GM19240 (cell line): ENCODE measurements around the gene EGFL8.

Experiments used
- DNase-seq: peaks from one replicate; pipeline ENCODE4 v3.0.0; 2011; ENCODE audit warnings: low spot score; ENCODE audit not compliant: insufficient read length

The EGFL8 gene

DNA sequence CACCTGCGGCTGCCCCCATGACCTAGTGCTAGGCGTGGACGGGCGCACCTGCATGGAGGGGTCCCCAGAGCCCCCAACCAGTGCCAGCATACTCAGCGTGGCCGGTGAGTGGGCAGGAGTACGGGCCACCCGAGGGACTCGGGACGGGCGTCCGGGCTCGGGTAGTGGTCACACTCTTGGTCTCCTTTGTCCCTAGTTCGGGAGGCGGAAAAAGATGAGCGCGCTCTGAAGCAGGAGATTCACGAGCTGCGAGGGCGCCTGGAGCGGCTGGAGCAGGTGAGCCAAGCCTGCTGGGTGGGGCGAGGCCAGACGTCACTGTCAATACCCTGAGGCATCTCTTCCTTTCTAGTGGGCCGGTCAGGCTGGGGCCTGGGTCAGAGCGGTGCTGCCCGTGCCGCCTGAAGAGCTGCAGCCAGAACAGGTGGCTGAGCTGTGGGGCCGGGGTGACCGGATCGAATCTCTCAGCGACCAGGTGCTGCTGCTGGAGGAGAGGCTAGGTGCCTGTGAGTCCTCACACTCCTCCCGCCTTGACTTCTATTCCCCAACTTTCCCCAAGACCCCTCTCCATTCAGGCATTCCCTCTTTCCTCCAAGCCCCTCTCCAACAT lies 2.9 kb downstream of the EGFL8 start:
- no peak for DNase-seq

DNA sequence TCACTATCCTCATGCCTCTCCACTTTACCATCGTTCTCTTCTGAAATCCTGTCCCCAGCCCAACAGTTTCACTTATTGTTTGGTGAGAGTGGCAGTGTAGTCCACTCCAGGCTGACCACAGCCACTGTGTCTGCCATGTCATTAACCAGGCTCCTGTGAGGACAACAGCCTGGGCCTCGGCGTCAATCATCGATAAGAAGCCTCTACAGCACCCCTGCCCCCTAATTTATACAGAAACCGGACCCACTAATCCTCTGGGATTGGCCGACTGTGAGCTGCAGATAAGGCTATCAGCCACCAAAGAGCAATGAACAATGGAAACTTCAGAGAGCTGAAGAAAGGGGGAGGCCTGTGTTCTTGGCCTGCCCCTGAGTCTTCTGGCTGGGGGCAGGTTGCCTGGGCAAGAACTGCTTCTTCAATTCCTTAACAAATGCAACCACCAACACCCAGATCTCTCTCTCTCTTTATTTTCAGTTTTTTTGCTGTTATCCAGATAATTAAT lies 3.4 kb downstream of the EGFL8 start:
- DNase-seq, result no peak

- DNase-seq, result no peak
Observed at GRCh38 chr6:32168350-32168749, 4.0 kb downstream of the EGFL8 start.

DNA sequence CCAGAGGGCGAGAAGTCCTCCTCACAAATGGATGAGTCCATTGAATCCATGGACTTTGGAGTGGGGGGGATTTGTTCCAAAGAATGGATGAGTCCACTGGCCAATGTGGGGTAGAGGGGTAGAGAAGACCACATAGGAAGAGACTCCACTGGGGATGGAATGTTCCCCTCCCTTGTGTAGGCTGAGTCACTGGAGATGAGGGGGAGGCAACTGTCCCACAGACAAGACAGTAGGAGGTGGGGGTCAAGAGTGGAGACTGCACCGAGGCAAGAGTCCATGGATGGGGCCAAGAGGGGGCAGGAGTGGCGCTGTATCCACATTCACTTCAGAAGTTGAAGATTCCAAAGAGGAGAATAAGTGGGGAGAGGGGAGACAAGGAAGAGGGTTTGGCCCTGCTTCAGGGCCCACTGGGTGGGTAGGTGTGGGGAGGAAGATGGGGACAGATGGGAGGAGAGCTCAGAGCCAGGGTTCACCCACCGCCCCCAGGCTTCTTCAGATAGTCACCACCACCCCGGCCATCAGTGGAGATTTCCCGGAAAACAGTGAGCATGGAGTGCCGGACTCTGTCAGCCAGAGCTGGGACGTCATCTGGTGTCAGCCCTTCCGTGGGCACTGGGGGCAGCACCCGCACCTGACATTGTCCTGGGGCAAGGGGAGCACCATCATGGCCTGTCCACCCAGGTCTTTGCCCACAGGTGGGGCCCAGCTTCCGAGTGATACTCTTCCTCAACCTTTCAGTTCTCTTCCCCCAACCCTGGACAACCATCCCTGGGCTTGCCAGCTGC lies 4.6 kb downstream of the EGFL8 start:
- DNase-seq, result no peak

DNA sequence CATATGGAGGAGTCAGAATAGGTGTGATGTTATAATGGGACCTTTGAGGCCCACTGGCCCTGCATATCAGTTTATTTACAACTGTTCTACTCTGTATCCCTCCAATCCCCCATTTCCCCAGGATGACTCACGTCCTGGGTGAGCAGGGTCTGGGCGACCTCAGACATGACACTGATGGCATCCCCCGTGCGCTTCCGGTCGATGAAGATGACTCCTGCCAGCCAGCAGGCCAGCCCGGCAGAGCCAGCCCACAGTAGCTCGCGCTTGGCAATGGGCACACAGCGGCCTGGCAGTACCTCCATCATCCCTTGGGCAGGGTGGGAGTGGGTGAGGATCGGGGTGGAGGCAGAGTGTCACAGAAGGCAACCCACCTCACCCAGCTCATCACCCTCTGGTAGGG lies 5.9 kb downstream of the EGFL8 start:
- DNase-seq, result no peak

GRCh38 chr6:32171234-32171633 lies 6.8 kb downstream of the EGFL8 start:
- DNase-seq, result no peak

GRCh38 chr6:32173051-32173727 lies 8.8 kb downstream of the EGFL8 start:
- no peak for DNase-seq

GRCh38 chr6:32174416-32174815 lies 10.0 kb downstream of the EGFL8 start:
- DNase-seq, result no peak

GRCh38 chr6:32175322-32175710 lies 10.9 kb downstream of the EGFL8 start:
- no peak for DNase-seq

GRCh38 chr6:32175711-32176475 lies 11.5 kb downstream of the EGFL8 start, which contains the start of gene AGPAT1:
TSS of gene AGPAT1 (minus strand) at chr6:32176084. CDS start at chr6:32171496, 4,588 bp downstream.
- peak; percentile 98 for DNase-seq

- DNase-seq, result no peak
Observed at GRCh38 chr6:32176476-32177182, 12.2 kb downstream of the EGFL8 start.

- DNase-seq, result no peak
Observed at GRCh38 chr6:32177183-32177787, 12.9 kb downstream of the EGFL8 start.

- peak; percentile 90 for DNase-seq
Observed at GRCh38 chr6:32177788-32178546, 13.6 kb downstream of the EGFL8 start, which contains the start of gene RNF5. TSS of gene RNF5 (plus strand) at chr6:32178405. CDS start at chr6:32178512, 107 bp downstream.

DNA sequence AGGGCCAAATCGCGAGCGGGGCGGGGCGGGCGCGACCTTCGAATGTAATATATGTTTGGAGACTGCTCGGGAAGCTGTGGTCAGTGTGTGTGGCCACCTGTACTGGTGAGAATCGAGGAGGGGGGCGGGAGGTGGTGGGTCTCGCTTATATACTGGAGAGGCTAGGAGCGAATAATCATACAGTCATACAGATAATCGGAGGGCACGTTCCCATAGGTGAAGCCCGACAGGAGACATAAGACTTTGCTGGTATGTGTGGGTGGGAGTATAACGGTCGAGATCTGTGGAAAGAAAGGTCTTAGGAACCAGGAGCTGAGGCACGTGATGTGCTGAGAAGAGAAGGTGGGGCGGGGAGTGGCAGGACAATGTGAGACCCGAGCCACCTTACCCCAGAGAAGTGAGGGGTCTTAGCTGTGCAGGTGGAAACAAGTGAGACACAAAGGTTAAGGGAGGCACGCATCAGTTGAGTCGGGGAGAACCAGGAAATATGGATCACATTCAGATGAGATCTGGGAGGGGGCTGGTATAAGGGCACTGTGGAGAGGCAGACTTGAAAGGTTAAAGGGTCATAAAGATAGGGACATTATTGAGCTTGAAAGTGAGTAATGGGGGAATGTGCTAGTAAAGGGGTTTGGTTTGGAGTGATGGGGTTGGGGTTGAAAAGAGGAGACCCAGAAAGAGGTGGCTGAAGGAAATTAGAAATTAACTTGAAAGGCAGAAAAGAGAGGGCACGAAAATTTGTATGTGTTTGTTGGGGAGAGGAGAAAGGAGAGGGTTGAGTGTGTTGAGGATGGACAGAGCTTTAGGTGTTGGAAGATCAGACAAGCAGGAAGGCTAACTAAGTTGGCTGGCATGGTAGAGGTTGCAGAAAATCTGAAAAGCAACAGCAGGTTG lies 14.4 kb downstream of the EGFL8 start:
- DNase-seq, result no peak

DNA sequence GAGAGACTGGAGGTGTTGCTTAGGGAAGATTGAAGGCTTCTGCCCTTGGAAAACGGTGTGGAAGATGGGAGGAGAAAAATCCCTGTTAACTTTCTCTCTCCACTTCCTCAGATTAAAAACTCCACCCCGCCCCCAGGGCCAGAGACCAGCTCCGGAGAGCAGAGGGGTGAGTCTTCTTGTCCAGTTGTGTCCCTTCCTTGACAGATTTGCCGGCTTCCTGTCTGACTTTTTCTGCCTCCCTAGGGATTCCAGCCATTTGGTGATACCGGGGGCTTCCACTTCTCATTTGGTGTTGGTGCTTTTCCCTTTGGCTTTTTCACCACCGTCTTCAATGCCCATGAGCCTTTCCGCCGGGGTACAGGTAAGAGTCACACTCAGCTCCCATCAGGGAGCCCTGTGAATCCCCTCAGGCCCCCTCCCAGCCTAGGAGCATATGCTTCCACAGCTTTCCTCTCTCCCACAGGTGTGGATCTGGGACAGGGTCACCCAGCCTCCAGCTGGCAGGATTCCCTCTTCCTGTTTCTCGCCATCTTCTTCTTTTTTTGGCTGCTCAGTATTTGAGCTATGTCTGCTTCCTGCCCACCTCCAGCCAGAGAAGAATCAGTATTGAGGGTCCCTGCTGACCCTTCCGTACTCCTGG lies 15.5 kb downstream of the EGFL8 start:
- no peak for DNase-seq

GRCh38 chr6:32181148-32181702 lies 16.8 kb downstream of the EGFL8 start:
- no peak for DNase-seq

DNA sequence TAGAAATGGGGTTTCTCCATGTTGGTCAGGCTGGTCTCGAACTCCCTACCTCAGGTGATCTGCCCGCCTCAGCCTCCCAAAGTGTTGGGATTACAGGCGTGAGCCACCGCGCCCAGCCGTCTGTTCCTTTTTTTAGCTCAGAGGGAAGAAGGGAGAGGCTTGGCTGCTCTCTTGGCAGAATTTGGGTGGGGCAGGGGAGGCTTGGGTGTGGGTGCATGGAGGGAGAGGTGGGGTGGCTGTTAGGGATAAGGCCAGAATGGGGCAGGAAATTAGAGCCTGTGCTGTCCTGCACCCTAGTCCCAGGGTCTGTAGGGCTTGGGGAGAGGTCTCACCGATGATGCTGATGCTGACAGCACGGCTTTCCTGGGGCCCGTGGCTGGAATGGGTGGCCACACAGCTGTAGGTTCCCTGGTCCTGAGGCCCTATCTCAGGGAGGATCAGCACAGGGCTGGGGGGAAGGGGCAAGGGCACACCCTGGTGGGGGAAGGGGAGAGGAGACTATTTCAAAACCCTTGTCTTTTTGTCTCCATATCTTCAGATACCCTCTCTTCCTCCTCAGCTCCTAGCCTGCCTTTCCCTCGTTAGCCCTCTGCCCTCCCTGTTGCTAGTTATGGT lies 17.6 kb downstream of the EGFL8 start:
- no peak for DNase-seq
